Activated CD4-positive, alpha-beta T cell treated with anti-CD3 and anti-CD28 coated beads, Interleukin-10, Interleukin-2, amounts not matched to agents 100 ng/mL and 50 ng/mL, durations not matched to agents 16 hours and 8 hours (primary cell): ENCODE data around the gene DKK1.

ENCODE experiments used
- DNase-seq: peaks from one replicate; pipeline ENCODE4 v3.0.0-alpha.2; 2020

Gene DKK1

GRCh38 chr10:52313933-52314821 lies at the start of gene DKK1:
Gene DKK1 (plus strand): TSS chr10:52314281. CDS start chr10:52314435, 154 bp downstream.
- peak; percentile 36 for DNase-seq

- no peak for DNase-seq
Measured at GRCh38 chr10:52265131-52265926, 48.8 kb upstream of the DKK1 start.

- no peak for DNase-seq
Measured at GRCh38 chr10:52266858-52267257, 47.2 kb upstream of the DKK1 start.

- no peak for DNase-seq
Measured at GRCh38 chr10:52268790-52269189, 45.3 kb upstream of the DKK1 start.

GRCh38 chr10:52269233-52269632 lies 44.8 kb upstream of the DKK1 start:
- DNase-seq = no peak

- no peak for DNase-seq
Measured at GRCh38 chr10:52276163-52276562, 37.9 kb upstream of the DKK1 start.

GRCh38 chr10:52276986-52277385 lies 37.1 kb upstream of the DKK1 start:
- DNase-seq = no peak

- no peak for DNase-seq
Measured at GRCh38 chr10:52279546-52279945, 34.5 kb upstream of the DKK1 start.

- DNase-seq = no peak
Measured at GRCh38 chr10:52280051-52280450, 34.0 kb upstream of the DKK1 start.

GRCh38 chr10:52283174-52283573 lies 30.9 kb upstream of the DKK1 start:
- DNase-seq = no peak

GRCh38 chr10:52284416-52285013 lies 29.6 kb upstream of the DKK1 start:
- no peak for DNase-seq

- DNase-seq = no peak
Measured at GRCh38 chr10:52287866-52288265, 26.2 kb upstream of the DKK1 start.

GRCh38 chr10:52297747-52298146 lies 16.3 kb upstream of the DKK1 start:
- DNase-seq = no peak

GRCh38 chr10:52300599-52301277 lies 13.3 kb upstream of the DKK1 start:
- no peak for DNase-seq

- DNase-seq = peak; percentile 28
Measured at GRCh38 chr10:52308251-52309031, 5.6 kb upstream of the DKK1 start.

GRCh38 chr10:52312942-52313255 lies 1.2 kb upstream of the DKK1 start:
- no peak for DNase-seq

GRCh38 chr10:52313256-52313932 lies 687 bp upstream of the DKK1 start:
- DNase-seq = no peak

- DNase-seq = no peak
Measured at GRCh38 chr10:52314822-52315552, 906 bp downstream of the DKK1 start.

- no peak for DNase-seq
Measured at GRCh38 chr10:52316001-52316400, 1.9 kb downstream of the DKK1 start.

- no peak for DNase-seq
Measured at GRCh38 chr10:52316500-52316899, 2.4 kb downstream of the DKK1 start.

GRCh38 chr10:52318136-52318701 lies 4.1 kb downstream of the DKK1 start:
- no peak for DNase-seq
